Measurements from ENCODE around the gene PRKAR1B. TPM values are rescaled to one million over a fixed set of nuclear protein-coding genes. Genes with fewer than 3 reads are reported as not detected.

PRKAR1B gene
- total and polyA plus RNA-seq, 8 donors: 4.5 to 45.8 (median 11.1) TPM

DNA sequence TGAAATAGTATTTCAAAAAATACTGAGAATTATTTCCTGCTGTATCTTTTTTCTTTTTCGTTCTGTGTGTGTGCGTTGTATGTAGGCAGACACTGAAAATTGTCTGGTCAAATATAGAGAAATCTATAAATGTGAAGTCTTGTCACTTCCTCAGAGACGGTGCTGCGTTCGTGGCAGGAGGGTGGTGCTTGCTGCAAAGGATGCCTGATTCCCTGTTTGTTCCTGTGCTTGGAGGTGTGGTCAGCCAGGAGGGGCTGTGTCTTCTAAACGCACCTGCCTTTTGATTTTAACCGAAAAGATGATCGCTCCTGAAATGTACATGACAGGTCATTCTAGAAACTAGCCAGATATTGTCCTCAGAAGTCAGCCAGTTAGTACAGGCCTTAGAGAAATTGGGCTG lies 32.5 kb upstream of the PRKAR1B start:
- Histone ChIP-seq H3K27me3 (no peaks in the 10 kb centered on the region), H3K9me3 (no peaks in the 10 kb centered on the region), H3K27ac (peak overlapping the region in 2 of 5 donors; percentile 33 to 80), H3K4me3 (no peak overlapping the region), H3K4me1 (peaks cover 0 to 39% (median 4%) of the 10 kb centered on the region in 4 donors), H3K36me3 (peaks cover 43 to 96% (median 94%) of the 10 kb centered on the region in 4 donors)
- 67 to 84% (median 74%) methylated on average over 8 of the region's 8 CpGs for WGBS, 5 donors
- TF ChIP-seq EP300 (IDR thresholded peaks at IDR 0.05) (no peak), POLR2A (IDR thresholded peaks at IDR 0.05) (no peak), POLR2AphosphoS5 (IDR thresholded peaks at IDR 0.05) (no peak)
- TF ChIP-seq, protein P1, sequence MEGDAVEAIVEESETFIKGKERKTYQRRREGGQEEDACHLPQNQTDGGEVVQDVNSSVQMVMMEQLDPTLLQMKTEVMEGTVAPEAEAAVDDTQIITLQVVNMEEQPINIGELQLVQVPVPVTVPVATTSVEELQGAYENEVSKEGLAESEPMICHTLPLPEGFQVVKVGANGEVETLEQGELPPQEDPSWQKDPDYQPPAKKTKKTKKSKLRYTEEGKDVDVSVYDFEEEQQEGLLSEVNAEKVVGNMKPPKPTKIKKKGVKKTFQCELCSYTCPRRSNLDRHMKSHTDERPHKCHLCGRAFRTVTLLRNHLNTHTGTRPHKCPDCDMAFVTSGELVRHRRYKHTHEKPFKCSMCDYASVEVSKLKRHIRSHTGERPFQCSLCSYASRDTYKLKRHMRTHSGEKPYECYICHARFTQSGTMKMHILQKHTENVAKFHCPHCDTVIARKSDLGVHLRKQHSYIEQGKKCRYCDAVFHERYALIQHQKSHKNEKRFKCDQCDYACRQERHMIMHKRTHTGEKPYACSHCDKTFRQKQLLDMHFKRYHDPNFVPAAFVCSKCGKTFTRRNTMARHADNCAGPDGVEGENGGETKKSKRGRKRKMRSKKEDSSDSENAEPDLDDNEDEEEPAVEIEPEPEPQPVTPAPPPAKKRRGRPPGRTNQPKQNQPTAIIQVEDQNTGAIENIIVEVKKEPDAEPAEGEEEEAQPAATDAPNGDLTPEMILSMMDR (IDR thresholded peaks at IDR 0.05): no peak
- no peak for DNase-seq
- intact Hi-C loops (cut with DNase I; ENCODE audit: low total_unique reads): no loop called here

DNA sequence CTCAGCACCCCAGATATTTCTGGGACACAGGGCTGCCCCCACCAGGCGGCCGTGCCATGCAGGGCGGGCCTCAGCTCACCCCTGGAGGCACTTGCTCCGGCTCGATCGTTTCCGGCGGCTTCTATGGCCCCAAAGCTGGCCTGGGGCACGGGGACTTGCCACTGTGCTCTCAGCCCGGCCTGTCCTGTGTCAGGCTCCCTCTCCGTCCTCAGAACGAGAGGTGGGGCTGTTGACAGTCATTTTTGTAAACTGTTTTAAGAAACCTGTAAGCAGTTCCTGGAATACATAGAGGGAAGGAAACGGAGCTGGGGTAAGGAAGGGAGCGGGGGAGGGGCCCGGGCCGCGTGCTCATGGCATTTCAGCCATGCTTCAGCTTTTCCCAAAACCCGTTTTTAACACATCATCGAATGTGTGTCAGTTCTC lies 30.7 kb upstream of the PRKAR1B start:
- Histone ChIP-seq H3K4me3 (no peak overlapping the region), H3K36me3 (peaks cover 34 to 94% (median 93%) of the 10 kb centered on the region in 4 donors), H3K9me3 (no peaks in the 10 kb centered on the region), H3K27ac (peak overlapping the region in 3 of 5 donors; percentile 44 to 80 (median 74)), H3K27me3 (no peaks in the 10 kb centered on the region), H3K4me1 (peaks cover 0 to 39% (median 4%) of the 10 kb centered on the region in 4 donors)
- no peak for TF ChIP-seq EP300 (IDR thresholded peaks at IDR 0.05)
- no peak for TF ChIP-seq POLR2A (IDR thresholded peaks at IDR 0.05)
- intact Hi-C loops (cut with DNase I; ENCODE audit: low total_unique reads): no loop called here
- 70 to 92% (median 90%) methylated on average over 16 to 19 of the region's 19 CpGs for WGBS, 5 donors
- no peak for DNase-seq

DNA sequence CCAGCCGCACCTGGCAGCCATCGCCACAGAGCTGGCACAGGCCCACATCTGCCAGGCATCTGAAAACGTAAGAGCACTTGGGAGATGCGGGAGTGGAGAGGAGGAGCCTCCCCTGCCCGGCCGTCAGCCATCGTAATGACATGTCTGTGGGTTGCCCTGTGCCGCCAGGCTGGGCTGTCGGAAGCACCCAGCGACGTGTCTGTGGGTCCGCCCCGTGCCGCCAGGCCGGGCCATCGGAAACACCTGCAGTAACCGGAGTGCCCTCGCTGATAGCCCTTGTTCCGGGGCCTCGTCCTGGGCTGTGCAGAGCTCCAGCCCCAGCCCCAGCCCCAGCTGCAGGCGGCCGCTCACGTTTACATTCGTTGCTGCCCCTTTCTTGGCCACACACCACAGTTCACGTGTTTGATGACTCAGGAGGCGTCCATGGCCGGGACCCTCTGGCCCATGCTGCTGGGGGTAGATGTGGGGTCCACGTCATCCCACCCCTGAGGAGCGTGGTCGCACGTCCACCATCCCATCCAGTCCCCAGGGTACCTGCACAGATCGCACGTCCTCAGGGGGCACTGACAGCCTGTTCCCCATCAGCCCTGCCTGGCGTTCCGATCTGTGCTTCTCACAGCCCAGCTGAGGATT lies 30.0 kb upstream of the PRKAR1B start:
- H3K4me1 ChIP-seq: peaks cover 0 to 39% (median 4%) of the 10 kb centered on the region in 4 donors
- DNase-seq: no peak
- H3K27me3 ChIP-seq: no peaks in the 10 kb centered on the region
- 87 to 92% (median 90%) methylated on average over 29 to 35 of the region's 35 CpGs for WGBS, 5 donors
- intact Hi-C loops (cut with DNase I; ENCODE audit: low total_unique reads): no loop called here
- H3K36me3 ChIP-seq: peaks cover 33 to 94% (median 93%) of the 10 kb centered on the region in 4 donors
- no peaks in the 10 kb centered on the region for H3K9me3 ChIP-seq
- TF ChIP-seq, protein P1 (IDR thresholded peaks at IDR 0.05): no peak
- TF ChIP-seq EP300 (IDR thresholded peaks at IDR 0.05) (no peak), POLR2AphosphoS5 (IDR thresholded peaks at IDR 0.05) (no peak), POLR2A (IDR thresholded peaks at IDR 0.05) (no peak)
- H3K27ac ChIP-seq: peak overlapping the region in 3 of 5 donors; percentile 44 to 80 (median 74)
- no peak overlapping the region for H3K4me3 ChIP-seq

DNA sequence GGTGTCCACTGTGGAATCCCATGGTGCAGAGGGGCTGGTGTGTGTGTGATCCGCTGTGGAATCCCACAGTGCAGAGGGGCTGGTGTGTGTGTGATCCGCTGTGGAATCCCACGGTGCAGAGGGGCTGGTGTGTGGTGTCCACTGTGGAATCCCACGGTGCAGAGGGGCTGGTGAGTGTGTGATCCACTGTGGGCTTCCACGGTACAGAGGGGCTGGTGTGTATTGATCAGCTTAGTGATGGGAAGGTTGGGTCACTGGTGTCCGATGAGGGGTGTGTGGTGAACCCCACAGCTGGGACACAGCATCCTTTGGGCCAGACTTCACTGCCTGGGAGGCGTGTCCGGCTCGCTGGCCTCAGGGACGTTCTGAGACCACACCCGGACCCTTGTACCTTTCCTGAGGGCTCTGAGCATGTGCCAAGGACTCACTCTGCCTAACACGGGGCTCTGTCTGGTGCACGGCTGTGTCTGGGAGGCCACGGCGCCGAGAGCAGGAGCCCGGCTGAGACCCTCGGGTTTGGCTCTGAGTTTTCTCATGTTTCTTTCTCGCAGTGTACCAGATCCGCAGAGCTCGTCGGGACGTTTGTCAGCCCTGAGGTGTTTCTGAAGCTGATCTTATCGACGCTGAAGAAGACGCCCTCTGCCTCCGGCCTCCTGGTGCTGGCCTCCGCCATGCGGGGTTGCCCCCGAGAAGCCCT lies 29.3 kb upstream of the PRKAR1B start:
- TF ChIP-seq EP300 (IDR thresholded peaks at IDR 0.05) (no peak), POLR2AphosphoS5 (IDR thresholded peaks at IDR 0.05) (no peak), POLR2A (IDR thresholded peaks at IDR 0.05) (no peak)
- TF ChIP-seq, protein P1 (IDR thresholded peaks at IDR 0.05): no peak
- intact Hi-C loops (cut with DNase I; ENCODE audit: low total_unique reads): no loop called here
- H3K4me1 ChIP-seq: peaks cover 0 to 39% (median 4%) of the 10 kb centered on the region in 4 donors
- WGBS, 5 donors: 91 to 96% (median 93%) methylated on average over 28 to 30 of the region's 30 CpGs
- no peak overlapping the region for H3K4me3 ChIP-seq
- H3K36me3 ChIP-seq: peaks cover 33 to 94% (median 93%) of the 10 kb centered on the region in 4 donors
- peak overlapping the region in 1 of 5 donors; percentile 80 for H3K27ac ChIP-seq
- no peaks in the 10 kb centered on the region for H3K27me3 ChIP-seq
- no peaks in the 10 kb centered on the region for H3K9me3 ChIP-seq
- DNase-seq: no peak

Measured in stomach (tissue), 9 donors.